ENCODE data around the gene TRIM54. TPM values are rescaled to one million over a fixed set of nuclear protein-coding genes. Genes with fewer than 3 reads are reported as not detected.

TRIM54 gene
- total and polyA plus RNA-seq, 2 of the 4 experiments (the other 2 are of a cell fraction) = 0.15 TPM; not detected in 1

DNA sequence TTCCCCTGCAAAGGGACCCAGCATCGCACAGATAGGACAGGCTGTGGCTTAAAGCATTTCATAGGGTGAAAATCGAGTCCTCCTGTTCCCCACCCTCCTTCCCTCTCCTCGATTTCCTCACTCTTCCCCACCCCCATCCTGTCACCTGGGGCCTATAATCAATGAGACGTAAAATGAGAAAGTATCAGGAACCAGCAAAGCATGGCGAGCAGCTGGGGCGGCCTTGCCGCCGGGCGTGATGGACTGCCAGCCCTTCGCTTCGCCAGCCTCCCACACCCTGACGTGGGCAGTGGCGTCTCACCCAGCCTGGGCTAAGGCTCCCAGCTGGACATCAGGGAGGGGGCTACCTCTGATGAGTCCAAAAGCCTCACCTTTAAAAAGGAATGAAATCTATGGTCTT, 30.5 kb upstream of the TRIM54 start:
- Histone ChIP-seq H4K8ac (ENCODE audit: low read depth in 2 of 2, low read length in 2 of 2) (no peak overlapping the region), H3K79me1 (ENCODE audit: low read depth in 1 of 2, low read length in 2 of 2) (no peaks in the 10 kb centered on the region), H3K4me2 (ENCODE audit: low read depth, low read length) (no peak overlapping the region), H2AK9ac (replicated peaks; ENCODE audit: low read depth, low read length, poor library complexity) (no peak overlapping the region), H3K9me1 (ENCODE audit: insufficient read depth, low read length) (0 out of 2 replicates have a peak, but pooled peaks cover 9% of the 10 kb centered on the region), H3K56ac (ENCODE audit: extremely low read depth, insufficient read depth, low read length) (no peak overlapping the region), H4K20me1 (ENCODE audit: insufficient read depth, low read length) (no peaks in the 10 kb centered on the region), H4K5ac (ENCODE audit: low read depth, low read length) (no peak overlapping the region), H3K27ac (ENCODE audit: insufficient read depth, low read length) (no peak overlapping the region), H3K23ac (ENCODE audit: low read depth, low read length) (no peak overlapping the region), H2BK20ac (ENCODE audit: low read depth, low read length) (no peak overlapping the region), H3K4ac (ENCODE audit: low read depth, low read length) (no peak overlapping the region), H2AK5ac (ENCODE audit: low read depth, low read length) (no peak overlapping the region), H2AFZ (replicated peaks; ENCODE audit: low read length, poor library complexity) (peak overlapping the region; percentile 30), H2BK5ac (ENCODE audit: low read depth, low read length, poor library complexity, severe bottlenecking) (no peak overlapping the region), H3K27me3 (ENCODE audit: control insufficient read depth, insufficient read depth, low read length) (peaks cover 13% of the 10 kb centered on the region), H3K9ac (ENCODE audit: low read depth, low read length) (no peak overlapping the region), H3K14ac (replicated peaks; ENCODE audit: low read depth, low read length) (no peak overlapping the region), H2BK15ac (ENCODE audit: low read depth, low read length) (no peak overlapping the region), H2BK120ac (ENCODE audit: low read depth, low read length) (no peak overlapping the region), H3K36me3 (ENCODE audit: control insufficient read depth, insufficient read depth, low read length) (no peaks in the 10 kb centered on the region), H3K18ac (ENCODE audit: low read depth, low read length) (no peak overlapping the region), H3K4me3 (ENCODE audit: insufficient read depth, low read depth, low read length) (no peak overlapping the region), H3K9me3 (ENCODE audit: control insufficient read depth, insufficient read depth, low read length) (no peaks in the 10 kb centered on the region), H4K91ac (ENCODE audit: insufficient read depth, low read depth, low read length) (no peak overlapping the region), H3K4me1 (ENCODE audit: control insufficient read depth, insufficient read depth, low read length) (peaks cover 6% of the 10 kb centered on the region)
- 100% methylated on average over 5 of the region's 13 CpGs; no CpG with 5 or more reads in 1 of the 2 experiments for WGBS, 2 experiments (ENCODE audit: extremely low coverage in 2 of 2, insufficient read length in 1 of 2)
- CTCF ChIA-PET = no interaction called here
- POLR2A ChIA-PET (ENCODE audit: unreplicated experiment) = no interaction called here
- ATAC-seq (ENCODE audit: low read depth) = no peak
- BruUV-seq (replicated peaks) = no TSS peak
- intact Hi-C loops (cut with micrococcal nuclease) = no loop called here
- no peak for DNase-seq
- dilution Hi-C loops (cut with HindIII; ENCODE audit: low sequenced_read_pairs, unreplicated experiment) = no loop called here
- TF ChIP-seq CHD1 (IDR thresholded peaks at IDR 0.05; ENCODE audit: low read depth, low read length) (no peak), MXI1 (IDR thresholded peaks at IDR 0.05; ENCODE audit: borderline replicate concordance, low read depth, low read length) (no peak), MAZ (IDR thresholded peaks at IDR 0.05; ENCODE audit: borderline replicate concordance, low read depth, low read length) (no peak), SMC3 (IDR thresholded peaks at IDR 0.05; ENCODE audit: low read depth, low read length) (no peak), POLR2A (IDR thresholded peaks at IDR 0.05; ENCODE audit: low read depth, low read length) (no peak), RCOR1 (IDR thresholded peaks at IDR 0.05; ENCODE audit: insufficient replicate concordance, low read length) (no peak), RAD21 (IDR thresholded peaks at IDR 0.05; ENCODE audit: low read length) (no peak), FOS (IDR thresholded peaks at IDR 0.05; ENCODE audit: low read depth, low read length) (no peak), CEBPB (IDR thresholded peaks at IDR 0.05; ENCODE audit: low read depth, low read length) (no peak), NFE2L2 (IDR thresholded peaks at IDR 0.05; ENCODE audit: low read depth, low read length) (no peak)
- TF ChIP-seq, protein P1, sequence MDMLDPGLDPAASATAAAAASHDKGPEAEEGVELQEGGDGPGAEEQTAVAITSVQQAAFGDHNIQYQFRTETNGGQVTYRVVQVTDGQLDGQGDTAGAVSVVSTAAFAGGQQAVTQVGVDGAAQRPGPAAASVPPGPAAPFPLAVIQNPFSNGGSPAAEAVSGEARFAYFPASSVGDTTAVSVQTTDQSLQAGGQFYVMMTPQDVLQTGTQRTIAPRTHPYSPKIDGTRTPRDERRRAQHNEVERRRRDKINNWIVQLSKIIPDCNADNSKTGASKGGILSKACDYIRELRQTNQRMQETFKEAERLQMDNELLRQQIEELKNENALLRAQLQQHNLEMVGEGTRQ (IDR thresholded peaks at IDR 0.05; ENCODE audit: low read depth, low read length) = no peak
- TF ChIP-seq, protein P2, sequence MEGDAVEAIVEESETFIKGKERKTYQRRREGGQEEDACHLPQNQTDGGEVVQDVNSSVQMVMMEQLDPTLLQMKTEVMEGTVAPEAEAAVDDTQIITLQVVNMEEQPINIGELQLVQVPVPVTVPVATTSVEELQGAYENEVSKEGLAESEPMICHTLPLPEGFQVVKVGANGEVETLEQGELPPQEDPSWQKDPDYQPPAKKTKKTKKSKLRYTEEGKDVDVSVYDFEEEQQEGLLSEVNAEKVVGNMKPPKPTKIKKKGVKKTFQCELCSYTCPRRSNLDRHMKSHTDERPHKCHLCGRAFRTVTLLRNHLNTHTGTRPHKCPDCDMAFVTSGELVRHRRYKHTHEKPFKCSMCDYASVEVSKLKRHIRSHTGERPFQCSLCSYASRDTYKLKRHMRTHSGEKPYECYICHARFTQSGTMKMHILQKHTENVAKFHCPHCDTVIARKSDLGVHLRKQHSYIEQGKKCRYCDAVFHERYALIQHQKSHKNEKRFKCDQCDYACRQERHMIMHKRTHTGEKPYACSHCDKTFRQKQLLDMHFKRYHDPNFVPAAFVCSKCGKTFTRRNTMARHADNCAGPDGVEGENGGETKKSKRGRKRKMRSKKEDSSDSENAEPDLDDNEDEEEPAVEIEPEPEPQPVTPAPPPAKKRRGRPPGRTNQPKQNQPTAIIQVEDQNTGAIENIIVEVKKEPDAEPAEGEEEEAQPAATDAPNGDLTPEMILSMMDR (conservative IDR thresholded peaks at IDR 0.05; ENCODE audit: low read depth, low read length) = no peak
- TF ChIP-seq, protein P3, sequence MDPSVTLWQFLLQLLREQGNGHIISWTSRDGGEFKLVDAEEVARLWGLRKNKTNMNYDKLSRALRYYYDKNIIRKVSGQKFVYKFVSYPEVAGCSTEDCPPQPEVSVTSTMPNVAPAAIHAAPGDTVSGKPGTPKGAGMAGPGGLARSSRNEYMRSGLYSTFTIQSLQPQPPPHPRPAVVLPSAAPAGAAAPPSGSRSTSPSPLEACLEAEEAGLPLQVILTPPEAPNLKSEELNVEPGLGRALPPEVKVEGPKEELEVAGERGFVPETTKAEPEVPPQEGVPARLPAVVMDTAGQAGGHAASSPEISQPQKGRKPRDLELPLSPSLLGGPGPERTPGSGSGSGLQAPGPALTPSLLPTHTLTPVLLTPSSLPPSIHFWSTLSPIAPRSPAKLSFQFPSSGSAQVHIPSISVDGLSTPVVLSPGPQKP (IDR thresholded peaks at IDR 0.05; ENCODE audit: borderline replicate concordance, low read depth, low read length) = no peak
- in situ Hi-C loops (cut with MboI; ENCODE audit: low sequenced_read_pairs) = no loop called here

All from IMR-90 (cell line).